H1 (cell line): Measurements from ENCODE around the gene KSR2. TPM values are rescaled to one million over a fixed set of nuclear protein-coding genes. Genes with fewer than 3 reads are reported as not detected.

Experiments used
- CTCF ChIA-PET: fragments of 300-600 bp; sonication (Branson Sonifier 250); formaldehyde crosslinking; loops from one replicate; lab custom pipeline; 2021; ENCODE audit not compliant: partially characterized antibody; lab: Charles Lee
- POLR2A ChIA-PET: fragments of 300-600 bp; sonication (Branson Sonifier 250); formaldehyde crosslinking; loops from one replicate; lab custom pipeline; 2021; ENCODE audit warnings: inconsistent platforms; ENCODE audit not compliant: partially characterized antibody; lab: Charles Lee
- DNase-seq, 2 experiments: peaks; one replicate each; pipeline versions ENCODE4 v3.0.0 to v3.0.0-alpha.2; 2010 to 2022; ENCODE audit warnings: low spot score in 2 of 2, low read depth in 1 of 2, mixed read lengths in 1 of 2
- FAIRE-seq: peaks from 2 replicates; lab custom pipeline; 2011; peaks lifted over from hg19 to GRCh38; lab: Jason Lieb, UNC
- H2AFZ ChIP-seq: 2 replicates; pipeline ENCODE4 v1.8.1; 2012; ENCODE audit warnings: low read length, inconsistent platforms
- H2AK5ac ChIP-seq: 2 replicates; pipeline ENCODE4 v1.6.1; 2013; ENCODE audit warnings: low read depth, low read length
- H2BK120ac ChIP-seq: replicated peaks from 2 replicates; pipeline ENCODE3; 2013; ENCODE audit warnings: low read depth, low read length, inconsistent platforms
- H2BK12ac ChIP-seq: 2 replicates; pipeline ENCODE4 v1.6.1; 2013; ENCODE audit warnings: low read depth, low read length
- H2BK15ac ChIP-seq: 2 replicates; pipeline ENCODE4 v1.6.1; 2013; ENCODE audit warnings: low read length
- H2BK20ac ChIP-seq: 2 replicates; pipeline ENCODE4 v1.6.1; 2013; ENCODE audit warnings: low read length
- H2BK5ac ChIP-seq: 2 replicates; pipeline ENCODE4 v1.6.1; 2013; ENCODE audit warnings: low read depth, low read length
- H3K14ac ChIP-seq: 2 replicates; pipeline ENCODE4 v1.6.1; 2013; ENCODE audit warnings: inconsistent platforms; ENCODE audit not compliant: insufficient read length
- H3K18ac ChIP-seq: 2 replicates; pipeline ENCODE4 v1.6.1; 2013; ENCODE audit warnings: low read length; ENCODE audit errors: extremely low read depth
- H3K23ac ChIP-seq: 2 replicates; pipeline ENCODE4 v1.6.1; 2013; ENCODE audit warnings: inconsistent platforms; ENCODE audit not compliant: insufficient read length
- H3K23me2 ChIP-seq: 2 replicates; pipeline ENCODE4 v1.6.1; 2013; ENCODE audit warnings: low read depth, low read length
- H3K27ac ChIP-seq: 2 replicates; pipeline ENCODE4 v1.6.1; 2011; ENCODE audit warnings: low read depth, low read length, inconsistent platforms
- H3K27me3 ChIP-seq, 4 experiments: replicated peaks in 1 of 4; 1 replicate in 1 of 4; 2 replicates in 3 of 4; pipeline versions ENCODE4 v1.6.1 to v1.8.1; 2011 to 2013; ENCODE audit warnings: low read length in 3 of 4, mild to moderate bottlenecking in 3 of 4, inconsistent platforms in 2 of 4, mixed read lengths in 2 of 4, moderate library complexity in 1 of 4; ENCODE audit not compliant: control insufficient read depth in 3 of 4, insufficient read depth in 3 of 4; ENCODE audit errors: extremely low read depth in 1 of 4
- H3K36me3 ChIP-seq, 4 experiments: 2 replicates each; pipeline versions ENCODE4 v1.6.1 to v1.8.1; 2011 to 2013; ENCODE audit warnings: mild to moderate bottlenecking in 4 of 4, low read length in 3 of 4, moderate library complexity in 2 of 4, control low read depth in 1 of 4, inconsistent platforms in 1 of 4; ENCODE audit not compliant: insufficient read depth in 4 of 4, control insufficient read depth in 2 of 4
- H3K4ac ChIP-seq: replicated peaks from 2 replicates; pipeline ENCODE3; 2013; ENCODE audit warnings: low read length, low read depth, mixed read lengths, inconsistent platforms; ENCODE audit not compliant: insufficient read length
- H3K4me1 ChIP-seq, 4 experiments: replicated peaks in 1 of 4; 1 replicate in 1 of 4; 2 replicates in 3 of 4; pipeline versions ENCODE4 v1.6.1 to v1.8.1; 2011 to 2013; ENCODE audit warnings: low read length in 3 of 4, inconsistent platforms in 2 of 4, mixed read lengths in 1 of 4; ENCODE audit not compliant: insufficient read depth in 4 of 4, control insufficient read depth in 3 of 4
- H3K4me2 ChIP-seq, 2 experiments: 2 replicates each; pipeline versions ENCODE4 v1.6.1 to v1.8.1; 2011 to 2013; ENCODE audit warnings: low read depth in 2 of 2, low read length in 2 of 2, control low read depth in 1 of 2, inconsistent platforms in 1 of 2, mild to moderate bottlenecking in 1 of 2; ENCODE audit not compliant: insufficient read depth in 1 of 2
- H3K4me3 ChIP-seq, 4 experiments: fragments of 200-600, 300-600 bp in 1 of 4; sonication (generic), shearing (Covaris generic), sonication (Bioruptor Twin) in 1 of 4; 2 replicates each; pipeline versions ENCODE4 v1.5.1 to v1.8.1; 2011 to 2016; ENCODE audit warnings: low read length in 4 of 4, low read depth in 3 of 4, control low read depth in 2 of 4, inconsistent platforms in 2 of 4, mild to moderate bottlenecking in 2 of 4, mixed read lengths in 1 of 4, moderate library complexity in 1 of 4; ENCODE audit not compliant: insufficient read depth in 2 of 4; ENCODE audit errors: extremely low read depth in 1 of 4
- H3K56ac ChIP-seq: replicated peaks from 2 replicates; pipeline ENCODE3; 2013; ENCODE audit warnings: low read depth, mild to moderate bottlenecking, mixed read lengths, low read length, inconsistent platforms; ENCODE audit not compliant: insufficient read length
- H3K79me1 ChIP-seq: 2 replicates; pipeline ENCODE4 v1.6.1; 2013; ENCODE audit warnings: low read depth, low read length, control low read depth
- H3K79me2 ChIP-seq, 2 experiments: 2 replicates each; pipeline versions ENCODE4 v1.6.1 to v1.8.1; 2012 to 2013; ENCODE audit warnings: low read length in 2 of 2, mild to moderate bottlenecking in 2 of 2, inconsistent platforms in 1 of 2; ENCODE audit not compliant: insufficient read depth in 2 of 2, control insufficient read depth in 1 of 2
- H3K9ac ChIP-seq, 4 experiments: replicated peaks in 1 of 4; 1 replicate in 1 of 4; 2 replicates in 3 of 4; pipeline versions ENCODE4 v1.6.1 to v1.8.1; 2011 to 2013; ENCODE audit warnings: low read depth in 3 of 4, low read length in 3 of 4, control low read depth in 2 of 4, mild to moderate bottlenecking in 2 of 4, moderate library complexity in 2 of 4, inconsistent platforms in 1 of 4; ENCODE audit errors: extremely low read depth in 1 of 4
- H3K9me3 ChIP-seq, 2 experiments: 2 replicates each; pipeline versions ENCODE4 v1.6.1 to v1.8.1; 2012 to 2013; ENCODE audit warnings: mild to moderate bottlenecking in 2 of 2, moderate library complexity in 2 of 2, control low read depth in 1 of 2, inconsistent platforms in 1 of 2, low read depth in 1 of 2, low read length in 1 of 2, mixed read lengths in 1 of 2; ENCODE audit not compliant: insufficient read depth in 2 of 2
- H4K20me1 ChIP-seq, 2 experiments: replicated peaks in 1 of 2; 2 replicates each; pipeline versions ENCODE3 to v1.8.1; 2011 to 2013; ENCODE audit warnings: inconsistent platforms in 2 of 2, low read length in 2 of 2, mild to moderate bottlenecking in 1 of 2; ENCODE audit not compliant: insufficient read depth in 2 of 2, control insufficient read depth in 1 of 2
- H4K5ac ChIP-seq: 2 replicates; pipeline ENCODE4 v1.6.1; 2013; ENCODE audit warnings: low read length, low read depth, mixed read lengths, inconsistent platforms; ENCODE audit not compliant: insufficient read length
- H4K8ac ChIP-seq: 2 replicates; pipeline ENCODE4 v1.8.0; 2013; ENCODE audit warnings: mild to moderate bottlenecking, moderate library complexity, low read length, inconsistent platforms; ENCODE audit not compliant: insufficient read depth; ENCODE audit errors: extremely low read depth
- H4K91ac ChIP-seq: replicated peaks from 2 replicates; pipeline ENCODE3; 2013; ENCODE audit warnings: low read length, mixed read lengths, inconsistent platforms; ENCODE audit not compliant: insufficient read length
- BCL11A ChIP-seq, 2 experiments: IDR thresholded peaks; one replicate each; pipeline ENCODE4 v1.6.1; 2011; ENCODE audit warnings: low read depth in 2 of 2, low read length in 2 of 2, mild to moderate bottlenecking in 2 of 2
- BRCA1 ChIP-seq: IDR thresholded peaks from 2 replicates; pipeline ENCODE4 v1.6.1; 2012; ENCODE audit warnings: low read depth, low read length, improper control_type of control experiment
- CBX8 ChIP-seq: fragments of 300-800, 300-1000 bp; sonication (generic); IDR thresholded peaks from 2 replicates; pipeline ENCODE4 v1.7.1; 2016; ENCODE audit warnings: low read depth, low read length, borderline replicate concordance
- CREB1 ChIP-seq: IDR thresholded peaks from 2 replicates; pipeline ENCODE4 v1.6.1; 2012; ENCODE audit warnings: inconsistent platforms
- CTCF ChIP-seq, 3 experiments: IDR thresholded peaks; 1 replicate in 2 of 3; 2 replicates in 1 of 3; pipeline versions ENCODE4 v1.5.1 to v1.6.1; 2011; ENCODE audit warnings: low read length in 3 of 3, mild to moderate bottlenecking in 3 of 3, inconsistent platforms in 2 of 3, low read depth in 1 of 3, moderate library complexity in 1 of 3; ENCODE audit not compliant: insufficient read depth in 1 of 3; ENCODE audit errors: control extremely low read depth in 1 of 3
- KDM5A ChIP-seq: fragments of 200-600 bp; IDR thresholded peaks from 2 replicates; pipeline ENCODE4 v1.7.1; 2012; ENCODE audit warnings: mild to moderate bottlenecking, low read length, inconsistent platforms, mixed read lengths
- RNF2 ChIP-seq: fragments of 200-900, 300-1000 bp; sonication (generic); IDR thresholded peaks from 2 replicates; pipeline ENCODE4 v1.7.1; 2016; ENCODE audit warnings: borderline replicate concordance, low read depth, mild to moderate bottlenecking, antibody characterized with exemption, low read length; ENCODE audit not compliant: poor library complexity, severe bottlenecking; ENCODE audit errors: missing control alignments
- SAP30 ChIP-seq: fragments of 300-600 bp; sonication (generic); IDR thresholded peaks from 2 replicates; pipeline ENCODE4 v1.7.1; 2012; ENCODE audit warnings: low read length, moderate library complexity, mild to moderate bottlenecking, inconsistent platforms; ENCODE audit not compliant: insufficient read depth, insufficient replicate concordance
- SIX5 ChIP-seq: IDR thresholded peaks from 2 replicates; pipeline ENCODE4 v1.6.1; 2011; ENCODE audit warnings: mild to moderate bottlenecking, low read depth, low read length
- SP2 ChIP-seq: IDR thresholded peaks from 2 replicates; pipeline ENCODE4 v1.6.1; 2012; ENCODE audit warnings: mild to moderate bottlenecking, low read length, inconsistent platforms
- SP4 ChIP-seq: IDR thresholded peaks from 2 replicates; pipeline ENCODE4 v1.6.1; 2012; ENCODE audit warnings: low read length, inconsistent platforms
- TBP ChIP-seq: IDR thresholded peaks from 2 replicates; pipeline ENCODE4 v1.6.1; 2011; ENCODE audit warnings: low read depth, low read length, improper control_type of control experiment
- WGBS, 2 experiments: shearing (Covaris generic) in 1 of 2; methylation state at CpG; one replicate each; pipeline versions ENCODE4 v1.1.6 to v1.1.7; 2013 to 2015; ENCODE audit warnings: low lambda C conversion rate in 2 of 2, mixed read lengths in 2 of 2, inconsistent platforms in 1 of 2, low coverage in 1 of 2, missing lambda C conversion rate in 1 of 2; ENCODE audit not compliant: insufficient replicate concordance in 2 of 2, insufficient coverage in 1 of 2, insufficient read length in 1 of 2; ENCODE audit errors: extremely low coverage in 1 of 2, missing lambda C conversion rate in 1 of 2; 5-methylcytosine and 5-hydroxymethylcytosine counted together
- polyA plus RNA-seq, 7 experiments: library from polyadenylated mRNA; depleted of rRNA in 3 of 7; stranded (reverse) in 5 of 7; unstranded in 2 of 7; fragments of >200 nt in 5 of 7; fragments of 200-250 nt in 2 of 7; gene quantifications; 1 replicate in 5 of 7; 2 replicates in 1 of 7; 4 replicates in 1 of 7; pipeline versions ENCODE4 v1.2.1 to v1.2.3, GENCODE V29; 2011 to 2013; ENCODE audit warnings: missing spikeins in 2 of 7, mixed read lengths in 2 of 7
- total RNA-seq: library from RNA; stranded (reverse); fragmentation: NEBNext Ultra II Directional; extraction: Animal tissue kit (Norgen Biotek cat#: 25700); gene quantifications from 2 replicates; pipeline ENCODE4 v1.2.1, GENCODE V29; 2021

KSR2 gene
- total and polyA plus RNA-seq, 2 of the 8 experiments (the other 6 are each of a cell fraction or from before 2014, with no cell fraction given): 0.74 to 2.2 TPM

GRCh38 chr12:117664169-117664568 lies 304.6 kb downstream of the KSR2 start:
- no peak overlapping the region for H3K23ac ChIP-seq
- DNase-seq (no peak), FAIRE-seq (no peak)
- H2AFZ ChIP-seq: no peak overlapping the region
- H2BK5ac ChIP-seq: no peak overlapping the region
- H4K20me1 ChIP-seq: no peaks in the 10 kb centered on the region
- H2BK120ac ChIP-seq: no peak overlapping the region
- CTCF ChIA-PET: interaction anchor here (0.9 kb wide), 1 partner anchor 323 kb away, joined by 3 read pairs; no protein-coding TSS in a partner anchor
- whole genome bisulfite sequencing, 2 experiments: 95% methylated on average over 4 of the region's 5 CpGs; no CpG with 5 or more reads in 1 of the 2 experiments
- H2BK12ac ChIP-seq: no peak overlapping the region
- no peak overlapping the region for H2BK15ac ChIP-seq
- H3K4me3 ChIP-seq: no peak overlapping the region
- H3K79me1 ChIP-seq: no peaks in the 10 kb centered on the region
- no peak overlapping the region for H3K27ac ChIP-seq
- H4K5ac ChIP-seq: no peak overlapping the region
- no peaks in the 10 kb centered on the region for H3K4me1 ChIP-seq
- H2BK20ac ChIP-seq: no peak overlapping the region
- H3K27me3 ChIP-seq: no peaks in the 10 kb centered on the region
- POLR2A ChIA-PET: no interaction called here
- H3K18ac ChIP-seq: no peak overlapping the region
- H3K36me3 ChIP-seq: no peaks in the 10 kb centered on the region
- no peaks in the 10 kb centered on the region for H3K79me2 ChIP-seq
- H3K9me3 ChIP-seq: no peaks in the 10 kb centered on the region
- no peak overlapping the region for H3K4me2 ChIP-seq
- H3K4ac ChIP-seq: no peak overlapping the region
- no peak overlapping the region; the same call in 1 of the 2 replicates for H2AK5ac ChIP-seq
- H4K8ac ChIP-seq: peak overlapping the region; percentile 28; the same call in 1 of the 2 replicates
- no peak overlapping the region for H4K91ac ChIP-seq
- no peak overlapping the region for H3K56ac ChIP-seq
- no peak overlapping the region for H3K14ac ChIP-seq
- no peaks in the 10 kb centered on the region for H3K23me2 ChIP-seq
- no peak overlapping the region for H3K9ac ChIP-seq
- TF ChIP-seq CBX8 (no peak), SAP30 (no peak), RNF2 (no peak), KDM5A (no peak), SIX5 (no peak), CTCF (IDR thresholded peaks at IDR 0.05; ENCODE audit: control extremely low read depth in 1 of 3, insufficient read depth in 1 of 3, low read depth in 1 of 3, low read length in 3 of 3) (no peak), BCL11A (IDR thresholded peaks at IDR 0.05; ENCODE audit: low read depth in 2 of 2, low read length in 2 of 2) (no peak), SP2 (no peak), CREB1 (no peak), BRCA1 (no peak), TBP (no peak), SP4 (no peak)
